Esophagus muscularis mucosa (tissue), 4 donors: Measurements from ENCODE around the gene PDHX. TPM values are rescaled to one million over a fixed set of nuclear protein-coding genes. Genes with fewer than 3 reads are reported as not detected.

Experiments used
- DNase-seq: peaks from one replicate; pipeline ENCODE4 v3.0.0-alpha.2; 2017; ENCODE audit errors: extremely low spot score
- H3K27ac ChIP-seq, 4 donors: fragments of 200-600 bp; sonication (generic); replicated peaks in 1 of 4; 1 replicate in 3 of 4; 2 replicates in 1 of 4; pipeline ENCODE4 v1.5.1; 2016 to 2019; ENCODE audit warnings: mild to moderate bottlenecking in 1 of 4
- H3K27me3 ChIP-seq, 4 donors: fragments of 200-600 bp; sonication (generic); one replicate each; pipeline versions ENCODE4 v1.5.1 to v1.6.0; 2016 to 2019
- H3K36me3 ChIP-seq, 4 donors: fragments of 200-600 bp; sonication (generic); one replicate each; pipeline ENCODE4 v1.5.1; 2016 to 2019
- H3K4me1 ChIP-seq, 4 donors: fragments of 200-600 bp; sonication (generic); one replicate each; pipeline ENCODE4 v1.5.1; 2016 to 2019
- H3K4me3 ChIP-seq, 4 donors: fragments of 200-600 bp; sonication (generic); 1 replicate in 2 of 4; 2 replicates in 2 of 4; pipeline ENCODE4 v1.5.1; 2016 to 2019; ENCODE audit warnings: mild to moderate bottlenecking in 4 of 4, moderate library complexity in 1 of 4
- H3K9me3 ChIP-seq, 4 donors: fragments of 200-600 bp; sonication (generic); 1 replicate in 3 of 4; 2 replicates in 1 of 4; pipeline ENCODE4 v1.5.1; 2016 to 2019
- EP300 ChIP-seq: sonication (generic); formaldehyde crosslinking; IDR thresholded peaks from one replicate; pipeline ENCODE4 v1.6.1; 2017; ENCODE audit warnings: antibody characterized with exemption
- POLR2A ChIP-seq: fragments of 450-650 bp; IDR thresholded peaks from one replicate; pipeline ENCODE4 v1.6.1; 2017; ENCODE audit warnings: antibody characterized with exemption, moderate library complexity, mild to moderate bottlenecking, low read depth
- POLR2AphosphoS5 ChIP-seq, 2 donors: sonication (generic); formaldehyde crosslinking; IDR thresholded peaks; one replicate each; pipeline ENCODE4 v1.6.1; 2017; ENCODE audit warnings: antibody characterized with exemption in 2 of 2
- WGBS: methylation state at CpG from one replicate; pipeline ENCODE4 v1.1.5; 2018; 5-methylcytosine and 5-hydroxymethylcytosine counted together
- intact Hi-C: fragments of 100-400 bp; cut with DNase I; formaldehyde crosslinking; loops from one replicate; pipeline ENCODE4 v1.15.1; 2023
- total RNA-seq, 4 donors: library from RNA; depleted of rRNA; stranded (reverse); fragments of >200 nt; gene quantifications; one replicate each; pipeline versions ENCODE4 v1.1.0 to v1.2.1, GENCODE V29; 2016
- TF ChIP-seq, protein P1 (sequence below), 3 experiments: fragments of 200-600 bp in 2 of 3; fragments of 450-650 bp in 1 of 3; sonication (generic) in 2 of 3; IDR thresholded peaks; one replicate each; pipeline ENCODE4 v1.5.1; 2017 to 2019; ENCODE audit warnings: antibody characterized with exemption in 3 of 3, mild to moderate bottlenecking in 2 of 3, moderate library complexity in 1 of 3

PDHX gene
- total RNA-seq, 4 donors from 2014 or later, result 39.9 to 43.4 (median 42.1) TPM

DNA sequence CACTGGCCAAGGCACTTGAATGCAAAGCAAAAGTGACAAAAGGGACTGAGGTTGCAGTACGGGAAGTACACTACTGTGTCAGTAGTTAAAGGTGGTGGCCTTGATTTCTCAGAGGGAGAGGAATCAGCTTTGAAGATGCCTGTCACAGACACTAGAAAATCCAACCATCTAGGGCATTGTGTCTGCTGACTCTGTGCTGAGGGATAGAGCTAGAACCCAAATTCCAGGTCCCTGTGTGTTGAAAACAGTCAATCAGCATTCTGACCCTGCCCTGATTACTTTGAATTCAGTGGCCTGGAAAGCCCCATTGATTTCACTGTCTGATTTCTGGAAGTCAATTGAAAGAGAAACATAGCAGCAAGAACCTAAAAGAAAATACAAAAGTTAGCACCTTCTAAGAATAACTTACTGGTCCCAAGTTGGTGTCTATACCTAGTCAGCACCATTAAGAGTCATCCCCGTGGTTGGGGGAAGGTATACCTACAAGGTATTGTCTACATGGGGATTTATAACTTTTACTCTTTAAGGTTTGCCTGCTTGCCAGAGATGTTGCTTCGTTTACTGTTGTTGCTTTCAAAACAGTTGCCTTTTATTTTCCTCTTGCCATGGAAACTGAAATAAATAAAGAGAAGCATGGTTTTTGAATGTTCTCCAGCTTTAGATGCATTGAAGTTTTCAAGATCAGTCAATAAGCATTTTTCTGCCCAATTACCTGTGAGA lies 97.3 kb downstream of the PDHX start:
- DNase-seq, result no peak
- TF ChIP-seq EP300 (no peak), POLR2AphosphoS5 (IDR thresholded peaks at IDR 0.05) (no peak), POLR2A (no peak)
- TF ChIP-seq, protein P1, sequence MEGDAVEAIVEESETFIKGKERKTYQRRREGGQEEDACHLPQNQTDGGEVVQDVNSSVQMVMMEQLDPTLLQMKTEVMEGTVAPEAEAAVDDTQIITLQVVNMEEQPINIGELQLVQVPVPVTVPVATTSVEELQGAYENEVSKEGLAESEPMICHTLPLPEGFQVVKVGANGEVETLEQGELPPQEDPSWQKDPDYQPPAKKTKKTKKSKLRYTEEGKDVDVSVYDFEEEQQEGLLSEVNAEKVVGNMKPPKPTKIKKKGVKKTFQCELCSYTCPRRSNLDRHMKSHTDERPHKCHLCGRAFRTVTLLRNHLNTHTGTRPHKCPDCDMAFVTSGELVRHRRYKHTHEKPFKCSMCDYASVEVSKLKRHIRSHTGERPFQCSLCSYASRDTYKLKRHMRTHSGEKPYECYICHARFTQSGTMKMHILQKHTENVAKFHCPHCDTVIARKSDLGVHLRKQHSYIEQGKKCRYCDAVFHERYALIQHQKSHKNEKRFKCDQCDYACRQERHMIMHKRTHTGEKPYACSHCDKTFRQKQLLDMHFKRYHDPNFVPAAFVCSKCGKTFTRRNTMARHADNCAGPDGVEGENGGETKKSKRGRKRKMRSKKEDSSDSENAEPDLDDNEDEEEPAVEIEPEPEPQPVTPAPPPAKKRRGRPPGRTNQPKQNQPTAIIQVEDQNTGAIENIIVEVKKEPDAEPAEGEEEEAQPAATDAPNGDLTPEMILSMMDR (IDR thresholded peaks at IDR 0.05), result no peak
- no peak overlapping the region for H3K27ac ChIP-seq
- H3K27me3 ChIP-seq, result no peaks in the 10 kb centered on the region
- intact Hi-C loops, result no loop called here
- H3K9me3 ChIP-seq, result no peaks in the 10 kb centered on the region
- H3K4me3 ChIP-seq, result no peak overlapping the region
- H3K4me1 ChIP-seq, result peaks cover 0 to 25% (median 16%) of the 10 kb centered on the region in 4 donors
- no peaks in the 10 kb centered on the region for H3K36me3 ChIP-seq
- 84% methylated on average over 3 of the region's 3 CpGs for whole genome bisulfite sequencing

DNA sequence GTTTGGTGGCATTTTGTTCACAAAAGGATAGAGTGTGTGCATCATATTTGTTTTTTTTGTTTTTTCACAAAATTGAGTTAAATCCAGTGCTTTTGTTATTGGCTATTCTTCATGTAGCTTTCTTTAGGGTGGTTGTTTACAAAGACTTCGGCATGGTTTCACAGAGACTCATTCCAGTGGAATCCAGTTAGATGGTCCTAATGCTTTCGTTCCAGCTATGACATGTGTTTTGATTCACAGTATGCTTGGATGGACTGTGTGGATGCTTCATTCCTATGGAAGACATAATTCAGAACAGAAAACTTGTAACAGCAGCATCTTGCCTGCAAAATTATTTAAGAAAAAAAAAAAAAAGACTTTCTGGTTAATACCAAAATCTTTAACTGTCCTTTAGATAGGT lies 97.9 kb downstream of the PDHX start:
- H3K27ac ChIP-seq, result no peak overlapping the region
- 57% methylated on average over 2 of the region's 2 CpGs for WGBS
- no peak for DNase-seq
- no peaks in the 10 kb centered on the region for H3K36me3 ChIP-seq
- intact Hi-C loops, result no loop called here
- peaks cover 0 to 20% (median 14%) of the 10 kb centered on the region in 4 donors for H3K4me1 ChIP-seq
- no peaks in the 10 kb centered on the region for H3K27me3 ChIP-seq
- TF ChIP-seq POLR2A (no peak), EP300 (no peak), POLR2AphosphoS5 (IDR thresholded peaks at IDR 0.05) (no peak)
- TF ChIP-seq, protein P1 (IDR thresholded peaks at IDR 0.05), result no peak
- H3K9me3 ChIP-seq, result no peaks in the 10 kb centered on the region
- no peak overlapping the region for H3K4me3 ChIP-seq

DNA sequence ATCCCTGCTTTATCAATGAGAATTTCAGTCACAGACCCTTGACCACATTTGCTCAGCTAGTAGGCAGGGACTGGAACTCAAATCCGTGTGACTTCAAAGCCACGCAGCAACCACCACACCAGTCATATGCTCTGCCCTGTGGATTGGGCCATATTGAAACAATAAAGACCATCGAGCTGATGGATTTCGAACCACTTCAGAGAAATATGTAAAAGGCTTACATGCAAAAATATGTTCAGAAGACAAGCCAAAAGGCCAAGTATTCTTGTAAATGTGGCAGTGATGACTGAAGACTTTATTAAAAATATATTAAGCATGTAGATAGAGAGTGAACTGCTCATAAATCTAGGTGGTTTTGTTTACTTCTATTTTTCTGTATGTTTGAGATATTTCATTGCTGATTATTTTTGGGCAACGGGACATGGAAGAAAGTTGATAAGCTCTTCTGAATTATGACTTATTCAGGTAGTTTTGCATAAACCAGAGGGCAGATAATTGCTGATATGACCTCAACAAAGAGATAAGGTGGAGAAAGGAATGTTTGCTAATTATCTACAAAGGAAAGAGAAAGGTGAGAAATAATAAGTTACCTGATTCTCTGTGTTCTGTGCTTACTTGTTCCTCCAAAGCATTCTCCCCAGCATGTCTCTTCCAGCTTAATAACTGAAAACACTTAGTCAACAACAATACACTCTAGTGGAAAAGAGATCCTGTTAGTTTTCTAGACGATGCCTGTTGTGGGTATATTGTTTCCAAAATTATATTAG lies 99.4 kb downstream of the PDHX start:
- no peak overlapping the region for H3K4me3 ChIP-seq
- peaks cover 0 to 12% (median 10%) of the 10 kb centered on the region in 4 donors for H3K4me1 ChIP-seq
- no peak overlapping the region for H3K27ac ChIP-seq
- 85% methylated on average over 6 of the region's 6 CpGs for WGBS
- TF ChIP-seq POLR2AphosphoS5 (IDR thresholded peaks at IDR 0.05) (no peak), POLR2A (no peak), EP300 (no peak)
- TF ChIP-seq, protein P1 (IDR thresholded peaks at IDR 0.05), result no peak
- intact Hi-C loops, result no loop called here
- H3K27me3 ChIP-seq, result no peaks in the 10 kb centered on the region
- DNase-seq, result no peak
- H3K9me3 ChIP-seq, result no peaks in the 10 kb centered on the region
- H3K36me3 ChIP-seq, result no peaks in the 10 kb centered on the region

DNA sequence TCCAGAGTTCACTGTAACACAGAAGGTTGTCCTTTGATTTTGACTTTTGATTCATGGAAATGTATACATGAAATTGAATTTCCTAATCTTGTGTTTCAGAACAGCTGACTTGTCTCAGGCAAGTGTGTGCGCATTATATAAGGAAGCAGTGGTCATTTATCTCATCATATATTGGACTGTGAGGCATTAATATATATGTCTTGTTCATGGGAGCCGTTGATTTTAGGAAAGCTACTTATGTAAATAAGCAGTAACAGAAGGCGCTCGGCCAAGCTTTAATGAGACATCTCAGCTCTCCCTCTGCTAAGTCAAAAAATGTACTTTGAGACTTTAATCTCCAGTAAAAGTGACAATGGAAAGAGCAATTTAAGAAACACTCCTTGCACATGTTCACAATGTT lies 100.5 kb downstream of the PDHX start:
- no peaks in the 10 kb centered on the region for H3K36me3 ChIP-seq
- H3K4me1 ChIP-seq, result peaks cover 0 to 12% (median 10%) of the 10 kb centered on the region in 4 donors
- intact Hi-C loops, result no loop called here
- no peak for TF ChIP-seq POLR2AphosphoS5 (IDR thresholded peaks at IDR 0.05)
- TF ChIP-seq, protein P1 (IDR thresholded peaks at IDR 0.05), result no peak
- TF ChIP-seq EP300, result no peak
- TF ChIP-seq POLR2A, result no peak
- H3K27me3 ChIP-seq, result no peaks in the 10 kb centered on the region
- 67% methylated on average over 4 of the region's 4 CpGs for WGBS
- no peak overlapping the region for H3K4me3 ChIP-seq
- no peaks in the 10 kb centered on the region for H3K9me3 ChIP-seq
- H3K27ac ChIP-seq, result no peak overlapping the region
- DNase-seq, result no peak
